Measurements from ENCODE around the gene DIS3. TPM values are rescaled to one million over a fixed set of nuclear protein-coding genes. Genes with fewer than 3 reads are reported as not detected.

The DIS3 gene, protein sequence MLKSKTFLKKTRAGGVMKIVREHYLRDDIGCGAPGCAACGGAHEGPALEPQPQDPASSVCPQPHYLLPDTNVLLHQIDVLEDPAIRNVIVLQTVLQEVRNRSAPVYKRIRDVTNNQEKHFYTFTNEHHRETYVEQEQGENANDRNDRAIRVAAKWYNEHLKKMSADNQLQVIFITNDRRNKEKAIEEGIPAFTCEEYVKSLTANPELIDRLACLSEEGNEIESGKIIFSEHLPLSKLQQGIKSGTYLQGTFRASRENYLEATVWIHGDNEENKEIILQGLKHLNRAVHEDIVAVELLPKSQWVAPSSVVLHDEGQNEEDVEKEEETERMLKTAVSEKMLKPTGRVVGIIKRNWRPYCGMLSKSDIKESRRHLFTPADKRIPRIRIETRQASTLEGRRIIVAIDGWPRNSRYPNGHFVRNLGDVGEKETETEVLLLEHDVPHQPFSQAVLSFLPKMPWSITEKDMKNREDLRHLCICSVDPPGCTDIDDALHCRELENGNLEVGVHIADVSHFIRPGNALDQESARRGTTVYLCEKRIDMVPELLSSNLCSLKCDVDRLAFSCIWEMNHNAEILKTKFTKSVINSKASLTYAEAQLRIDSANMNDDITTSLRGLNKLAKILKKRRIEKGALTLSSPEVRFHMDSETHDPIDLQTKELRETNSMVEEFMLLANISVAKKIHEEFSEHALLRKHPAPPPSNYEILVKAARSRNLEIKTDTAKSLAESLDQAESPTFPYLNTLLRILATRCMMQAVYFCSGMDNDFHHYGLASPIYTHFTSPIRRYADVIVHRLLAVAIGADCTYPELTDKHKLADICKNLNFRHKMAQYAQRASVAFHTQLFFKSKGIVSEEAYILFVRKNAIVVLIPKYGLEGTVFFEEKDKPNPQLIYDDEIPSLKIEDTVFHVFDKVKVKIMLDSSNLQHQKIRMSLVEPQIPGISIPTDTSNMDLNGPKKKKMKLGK
- total RNA-seq: 10 to 100 TPM; 20.6 to 50.9 (median 34.5) TPM

DNA sequence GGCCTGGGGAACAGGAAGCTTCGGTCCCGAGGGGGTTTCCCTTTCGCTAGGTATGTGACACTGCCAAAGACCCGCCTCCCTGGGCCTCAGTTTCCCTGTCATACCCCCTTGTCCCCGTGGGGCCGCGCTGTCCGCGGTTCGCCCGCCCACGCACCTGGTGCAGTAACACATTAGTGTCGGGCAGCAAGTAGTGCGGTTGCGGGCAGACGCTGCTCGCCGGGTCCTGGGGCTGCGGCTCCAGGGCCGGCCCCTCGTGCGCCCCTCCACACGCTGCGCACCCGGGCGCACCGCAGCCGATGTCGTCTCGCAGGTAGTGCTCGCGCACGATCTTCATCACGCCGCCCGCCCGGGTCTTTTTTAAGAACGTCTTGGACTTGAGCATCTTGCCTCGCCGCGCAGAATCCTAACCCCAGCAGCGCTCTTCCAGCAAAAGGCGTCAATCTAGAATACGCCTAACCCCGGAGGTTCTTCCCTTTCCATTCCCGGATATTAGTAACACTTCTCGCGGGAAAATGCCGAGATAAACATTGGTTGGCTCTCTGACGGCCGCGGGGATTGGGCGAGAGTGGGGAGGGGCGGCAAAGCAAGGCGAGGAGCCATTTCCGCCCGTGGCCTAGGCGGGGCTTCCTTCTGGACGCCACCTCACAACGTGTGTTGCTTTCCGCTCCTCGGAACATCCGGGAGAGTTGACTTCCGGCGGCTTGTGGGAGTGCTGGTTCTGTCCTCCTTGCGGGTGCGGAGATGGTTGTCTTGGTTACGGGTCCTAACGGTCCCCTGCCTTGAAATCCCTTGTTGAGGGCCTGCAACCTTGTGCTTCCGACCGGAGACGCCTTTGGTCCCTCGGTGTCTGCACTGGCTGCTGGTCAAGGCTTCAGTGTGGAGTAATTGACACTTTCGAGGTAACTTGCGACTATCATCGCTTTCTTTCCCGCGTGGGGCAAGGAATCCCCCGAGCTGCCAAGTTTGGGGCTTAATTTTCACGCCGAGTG lies at the start of gene DIS3, which contains the start of gene PIBF1:
Gene DIS3, minus strand, starts transcription at position 450 of the 989 bp plus-strand sequence. Its CDS starts 68 bp downstream, at position 382.
Gene PIBF1, plus strand, starts transcription at position 683 of the 989 bp plus-strand sequence. CDS start 1,337 bp downstream, outside the sequence.
- H3K4me3 ChIP-seq: peak within 1 kb of the TSS; percentile 64 to 94
- intact Hi-C loops (cut with DNase I; ENCODE audit: low total_unique reads): no loop called here
- peak; percentile 96 to 97 for DNase-seq
- no peaks in the 10 kb centered on the region for H3K36me3 ChIP-seq
- H3K27me3 ChIP-seq: no peaks in the 10 kb centered on the region
- H3K9me3 ChIP-seq: no peaks in the 10 kb centered on the region
- TF ChIP-seq, protein P1, sequence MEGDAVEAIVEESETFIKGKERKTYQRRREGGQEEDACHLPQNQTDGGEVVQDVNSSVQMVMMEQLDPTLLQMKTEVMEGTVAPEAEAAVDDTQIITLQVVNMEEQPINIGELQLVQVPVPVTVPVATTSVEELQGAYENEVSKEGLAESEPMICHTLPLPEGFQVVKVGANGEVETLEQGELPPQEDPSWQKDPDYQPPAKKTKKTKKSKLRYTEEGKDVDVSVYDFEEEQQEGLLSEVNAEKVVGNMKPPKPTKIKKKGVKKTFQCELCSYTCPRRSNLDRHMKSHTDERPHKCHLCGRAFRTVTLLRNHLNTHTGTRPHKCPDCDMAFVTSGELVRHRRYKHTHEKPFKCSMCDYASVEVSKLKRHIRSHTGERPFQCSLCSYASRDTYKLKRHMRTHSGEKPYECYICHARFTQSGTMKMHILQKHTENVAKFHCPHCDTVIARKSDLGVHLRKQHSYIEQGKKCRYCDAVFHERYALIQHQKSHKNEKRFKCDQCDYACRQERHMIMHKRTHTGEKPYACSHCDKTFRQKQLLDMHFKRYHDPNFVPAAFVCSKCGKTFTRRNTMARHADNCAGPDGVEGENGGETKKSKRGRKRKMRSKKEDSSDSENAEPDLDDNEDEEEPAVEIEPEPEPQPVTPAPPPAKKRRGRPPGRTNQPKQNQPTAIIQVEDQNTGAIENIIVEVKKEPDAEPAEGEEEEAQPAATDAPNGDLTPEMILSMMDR (IDR thresholded peaks at IDR 0.05): peak in 1 of 4 experiments; percentile 20
- peak; percentile 62 to 65 for TF ChIP-seq POLR2A (IDR thresholded peaks at IDR 0.05)
- H3K27ac ChIP-seq: peak within 1 kb of the TSS; percentile 86 to 88
- H3K4me1 ChIP-seq: peaks cover 0 to 10% of the 10 kb centered on the region in 2 donors

DNA sequence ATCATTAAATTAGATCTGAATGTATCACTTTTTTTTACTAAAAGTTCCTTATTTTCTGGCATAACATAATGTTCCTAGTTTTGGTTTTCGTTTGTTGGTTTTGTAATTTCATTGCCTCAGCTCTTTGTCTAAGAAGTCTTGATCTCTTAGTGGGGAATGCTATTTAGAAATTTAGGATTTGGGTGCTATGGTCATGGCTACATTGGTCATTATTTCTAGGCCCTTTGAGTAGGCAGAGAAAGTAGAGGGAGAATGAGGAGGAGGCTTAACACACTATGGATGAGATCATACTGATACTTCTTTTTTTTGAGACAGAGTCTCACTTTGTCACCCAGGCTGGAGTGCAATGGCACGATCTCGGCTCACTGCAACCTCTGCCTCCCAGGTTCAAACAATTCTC lies 42.0 kb upstream of the DIS3 start:
- H3K27ac ChIP-seq: no peak overlapping the region
- intact Hi-C loops (cut with DNase I; ENCODE audit: low total_unique reads): no loop called here
- no peak for DNase-seq
- H3K4me1 ChIP-seq: no peaks in the 10 kb centered on the region
- no peaks in the 10 kb centered on the region for H3K27me3 ChIP-seq
- no peaks in the 10 kb centered on the region for H3K9me3 ChIP-seq
- TF ChIP-seq, protein P1 (IDR thresholded peaks at IDR 0.05): no peak
- TF ChIP-seq POLR2A (IDR thresholded peaks at IDR 0.05): no peak
- H3K4me3 ChIP-seq: no peak overlapping the region
- H3K36me3 ChIP-seq: no peaks in the 10 kb centered on the region

DNA sequence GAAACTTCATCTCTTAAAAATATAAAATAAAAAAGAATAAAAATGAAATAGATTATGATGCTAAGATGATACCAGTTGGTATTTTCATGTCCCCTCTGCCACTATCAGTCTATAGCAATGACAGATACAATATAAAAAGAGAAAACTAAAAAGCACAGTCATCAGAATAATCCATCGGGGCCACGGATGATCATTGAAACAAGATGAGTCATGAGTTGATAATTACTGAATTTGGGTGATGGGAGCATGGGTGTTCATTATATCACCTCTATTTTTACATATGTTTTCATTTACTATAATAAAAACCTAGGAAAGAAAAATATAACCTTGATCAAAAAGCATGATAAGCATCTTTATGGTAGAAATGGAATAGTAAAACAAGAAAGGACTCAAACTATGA lies 41.4 kb upstream of the DIS3 start:
- intact Hi-C loops (cut with DNase I; ENCODE audit: low total_unique reads): no loop called here
- no peaks in the 10 kb centered on the region for H3K4me1 ChIP-seq
- no peaks in the 10 kb centered on the region for H3K9me3 ChIP-seq
- no peaks in the 10 kb centered on the region for H3K36me3 ChIP-seq
- H3K4me3 ChIP-seq: no peak overlapping the region
- no peak overlapping the region for H3K27ac ChIP-seq
- no peaks in the 10 kb centered on the region for H3K27me3 ChIP-seq
- TF ChIP-seq, protein P1 (IDR thresholded peaks at IDR 0.05): no peak
- no peak for TF ChIP-seq POLR2A (IDR thresholded peaks at IDR 0.05)
- no peak for DNase-seq

DNA sequence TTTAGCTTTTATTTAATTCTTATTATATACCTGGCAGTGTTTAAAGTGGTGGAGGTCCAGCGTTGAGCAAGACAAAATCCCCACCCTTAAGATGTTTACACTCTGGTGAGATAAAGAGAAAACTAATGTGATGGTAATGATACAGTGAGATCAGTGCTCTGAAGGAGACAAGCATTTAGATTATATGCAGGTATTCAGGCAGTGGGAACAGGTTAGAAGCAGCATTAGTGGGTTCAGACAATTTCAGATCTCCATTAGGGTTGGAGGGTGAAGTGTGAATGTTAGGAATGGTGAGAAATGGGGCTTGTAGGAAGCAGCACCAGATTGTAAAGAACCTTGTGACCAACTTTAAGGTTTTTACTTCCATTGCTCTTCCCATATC lies 39.2 kb upstream of the DIS3 start:
- no peak overlapping the region for H3K4me3 ChIP-seq

More for the DNA sequence above, 39.2 kb upstream of the DIS3 start:
- H3K4me1 ChIP-seq: no peaks in the 10 kb centered on the region
- intact Hi-C loops (cut with DNase I; ENCODE audit: low total_unique reads): no loop called here
- no peak overlapping the region for H3K27ac ChIP-seq
- H3K36me3 ChIP-seq: no peaks in the 10 kb centered on the region
- H3K27me3 ChIP-seq: no peaks in the 10 kb centered on the region
- no peak for TF ChIP-seq POLR2A (IDR thresholded peaks at IDR 0.05)
- TF ChIP-seq, protein P1 (IDR thresholded peaks at IDR 0.05): no peak
- no peaks in the 10 kb centered on the region for H3K9me3 ChIP-seq
- no peak for DNase-seq
